ENCODE data around the gene FHOD3. TPM values are rescaled to one million over a fixed set of nuclear protein-coding genes. Genes with fewer than 3 reads are reported as not detected.
"Not testable (repeated sequence)": the region's sequence is repeated elsewhere in the genome, so short reads cannot be mapped to it uniquely, and the experiment has no call there.

FHOD3 gene
- total RNA-seq, 4 donors from 2014 or later = 0.26 to 13.8 (median 4.9) TPM; not detected in 1

- Histone ChIP-seq H3K4me1 (no peaks in the 10 kb centered on the region), H3K27ac (no peak overlapping the region), H3K36me3 (no peaks in the 10 kb centered on the region), H3K9me3 (no peaks in the 10 kb centered on the region), H3K4me3 (no peak overlapping the region), H3K27me3 (no peaks in the 10 kb centered on the region)
- intact Hi-C loops (cut with DNase I; ENCODE audit: low total_unique reads) = no loop called here
- no peak for TF ChIP-seq POLR2A (IDR thresholded peaks at IDR 0.05)
- no peak for TF ChIP-seq CTCF (IDR thresholded peaks at IDR 0.05)
- DNase-seq = no peak
Observed at GRCh38 chr18:36545821-36546427, 248.4 kb downstream of the FHOD3 start.

DNA sequence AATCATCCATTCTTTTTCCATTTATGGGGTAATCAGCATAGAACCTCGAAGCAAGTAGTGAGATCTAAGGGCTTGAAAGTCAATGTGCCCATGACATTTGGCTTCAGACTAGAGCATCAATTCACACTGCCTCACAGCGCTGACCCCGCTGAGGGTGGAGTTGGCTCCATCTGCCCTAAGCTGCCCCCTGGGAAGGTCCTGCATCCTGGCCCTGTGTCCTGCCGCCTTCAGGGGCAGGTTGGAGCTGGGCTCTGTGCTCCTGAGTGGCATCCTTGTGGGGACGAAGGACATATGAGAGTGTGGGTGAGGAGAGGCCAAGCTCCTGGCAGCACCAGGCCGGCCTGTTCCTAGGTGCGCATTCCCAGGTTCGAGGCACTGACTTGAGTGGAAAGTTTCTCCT is 249.4 kb downstream of the FHOD3 start:
- intact Hi-C loops (cut with DNase I; ENCODE audit: low total_unique reads) = no loop called here
- no peak overlapping the region for H3K4me3 ChIP-seq
- H3K27ac ChIP-seq = no peak overlapping the region
- DNase-seq = no peak
- no peaks in the 10 kb centered on the region for H3K27me3 ChIP-seq
- TF ChIP-seq POLR2A (IDR thresholded peaks at IDR 0.05) (no peak), CTCF (IDR thresholded peaks at IDR 0.05) (no peak)
- no peaks in the 10 kb centered on the region for H3K9me3 ChIP-seq
- no peaks in the 10 kb centered on the region for H3K4me1 ChIP-seq
- no peaks in the 10 kb centered on the region for H3K36me3 ChIP-seq

GRCh38 chr18:36547544-36547943 is 250.0 kb downstream of the FHOD3 start:
- no peak for DNase-seq

GRCh38 chr18:36551274-36551673 is 253.8 kb downstream of the FHOD3 start:
- H3K4me3 ChIP-seq; DNase-seq; H3K4me1 ChIP-seq; H3K9me3 ChIP-seq; intact Hi-C loops (cut with DNase I; ENCODE audit: low total_unique reads); H3K27me3 ChIP-seq; H3K36me3 ChIP-seq; H3K27ac ChIP-seq: not testable (repeated sequence)

More at GRCh38 chr18:36547544-36547943, 250.0 kb downstream of the FHOD3 start:
- Histone ChIP-seq H3K4me3 (no peak overlapping the region), H3K9me3 (no peaks in the 10 kb centered on the region), H3K36me3 (no peaks in the 10 kb centered on the region), H3K27ac (no peak overlapping the region), H3K4me1 (no peaks in the 10 kb centered on the region), H3K27me3 (no peaks in the 10 kb centered on the region)
- TF ChIP-seq CTCF (IDR thresholded peaks at IDR 0.05) = no peak
- no peak for TF ChIP-seq POLR2A (IDR thresholded peaks at IDR 0.05)
- intact Hi-C loops (cut with DNase I; ENCODE audit: low total_unique reads) = no loop called here

DNA sequence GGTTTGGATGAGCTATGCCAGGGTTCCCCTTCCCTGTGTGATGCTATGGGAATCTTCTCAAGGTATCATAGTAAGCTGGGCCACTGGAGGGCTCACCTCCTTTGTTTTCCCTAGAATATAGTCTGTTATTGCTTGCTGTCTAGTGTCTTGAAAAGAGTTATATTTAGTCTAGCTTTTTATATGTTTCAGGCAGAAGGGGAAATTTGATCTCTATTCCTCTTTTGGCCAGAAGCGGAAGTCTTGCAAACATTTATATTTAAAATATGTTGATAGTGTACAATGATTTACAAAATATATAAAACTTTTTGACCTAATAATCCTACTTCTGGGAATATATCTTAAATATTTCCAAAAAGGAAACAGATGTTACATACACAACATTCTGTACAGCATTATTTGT is 260.7 kb downstream of the FHOD3 start:
- no peak overlapping the region for H3K4me3 ChIP-seq
- no peak overlapping the region for H3K27ac ChIP-seq
- intact Hi-C loops (cut with DNase I; ENCODE audit: low total_unique reads) = no loop called here
- DNase-seq = no peak
- H3K9me3 ChIP-seq = no peaks in the 10 kb centered on the region
- TF ChIP-seq CTCF (IDR thresholded peaks at IDR 0.05) (no peak), POLR2A (IDR thresholded peaks at IDR 0.05) (no peak)
- no peaks in the 10 kb centered on the region for H3K27me3 ChIP-seq
- H3K4me1 ChIP-seq = no peaks in the 10 kb centered on the region
- no peaks in the 10 kb centered on the region for H3K36me3 ChIP-seq

Data from uterus (tissue), 4 donors.